ENCODE measurements around the gene PSAT1.

- no peak for TF ChIP-seq ZNF274 (IDR thresholded peaks at IDR 0.05; ENCODE audit: low read depth, low read length)
- no peak for TF ChIP-seq YY1 (IDR thresholded peaks at IDR 0.05; ENCODE audit: insufficient read depth, insufficient read length)
These were observed at the start of gene PSAT1 for GRCh38 chr9:78296893-78297671.
